Adipose tissue (tissue), 3 donors: ENCODE results near the gene FRS3. TPM values are rescaled to one million over a fixed set of nuclear protein-coding genes. Genes with fewer than 3 reads are reported as not detected.

Experiments
- H3K27ac ChIP-seq: one replicate; pipeline ENCODE4 v1.5.1; 2013; ENCODE audit warnings: low read depth, low read length
- WGBS, 3 donors: extraction: QIAGEN DNeasy Blood & Tissue Kit; methylation state at CpG; one replicate each; pipeline ENCODE4 v1.1.7; 2013; 5-methylcytosine and 5-hydroxymethylcytosine counted together
- polyA plus RNA-seq, 3 donors: library from polyadenylated mRNA; stranded (reverse); fragments of 200-250 nt; gene quantifications; one replicate each; pipeline ENCODE4 v1.2.3, GENCODE V29; 2013
- donor health status: healthy with polysubstance abuse.
- donor health status: Bipolar disorder and iron deficiency.
- donor health status: healthy.

Gene FRS3
- polyA plus RNA-seq, 3 donors: 2.7 to 6.9 (median 3.3) TPM

- no peak overlapping the region for H3K27ac ChIP-seq
- WGBS, 3 donors: 45 to 76% (median 49%) methylated on average over 13 of the region's 13 CpGs
Measured at GRCh38 chr6:41756354-41756753, 23.3 kb downstream of the FRS3 start.

- 59 to 80% (median 75%) methylated on average over 4 of the region's 4 CpGs for WGBS, 3 donors
- no peak overlapping the region for H3K27ac ChIP-seq
Measured at GRCh38 chr6:41755895-41756294, 23.8 kb downstream of the FRS3 start.

GRCh38 chr6:41750374-41750773, 29.3 kb downstream of the FRS3 start:
- H3K27ac ChIP-seq: no peak overlapping the region
- WGBS, 3 donors: 95 to 96% (median 96%) methylated on average over 3 of the region's 3 CpGs

GRCh38 chr6:41748542-41748941, 31.2 kb downstream of the FRS3 start:
- WGBS, 3 donors: 34 to 77% (median 71%) methylated on average over 3 of the region's 3 CpGs

GRCh38 chr6:41748102-41748477, 31.6 kb downstream of the FRS3 start:
- 90 to 97% (median 94%) methylated on average over 6 of the region's 6 CpGs for WGBS, 3 donors
- H3K27ac ChIP-seq: no peak overlapping the region

More at GRCh38 chr6:41748542-41748941, 31.2 kb downstream of the FRS3 start:
- H3K27ac ChIP-seq: no peak overlapping the region

- no peak within 1 kb of the TSS for H3K27ac ChIP-seq
- 58 to 91% (median 87%) methylated on average over 15 of the region's 15 CpGs for WGBS, 3 donors
Measured at GRCh38 chr6:41747256-41748101, 32.2 kb downstream of the FRS3 start, which contains the start of gene PGC. Gene PGC (minus strand): TSS chr6:41747397. CDS start chr6:41747334, 63 bp downstream.

GRCh38 chr6:41746107-41746506, 33.6 kb downstream of the FRS3 start:
- WGBS, 3 donors: 86 to 98% (median 93%) methylated on average over 10 of the region's 10 CpGs
- H3K27ac ChIP-seq: no peak overlapping the region

- H3K27ac ChIP-seq: no peak overlapping the region
- WGBS, 3 donors: 86 to 92% (median 88%) methylated on average over 7 of the region's 7 CpGs
Measured at GRCh38 chr6:41744236-41744787, 35.4 kb downstream of the FRS3 start.

- H3K27ac ChIP-seq: no peak overlapping the region
- WGBS, 3 donors: 85 to 92% (median 85%) methylated on average over 5 to 6 of the region's 6 CpGs
Measured at GRCh38 chr6:41743406-41744235, 36.1 kb downstream of the FRS3 start.

- H3K27ac ChIP-seq: no peak overlapping the region
- WGBS, 3 donors: 78 to 86% (median 79%) methylated on average over 18 to 20 of the region's 20 CpGs
Measured at GRCh38 chr6:41741625-41742490, 37.8 kb downstream of the FRS3 start.

- 80 to 87% (median 83%) methylated on average over 13 of the region's 13 CpGs for WGBS, 3 donors
Measured at GRCh38 chr6:41740366-41741162, 39.1 kb downstream of the FRS3 start.

GRCh38 chr6:41739041-41739440, 40.7 kb downstream of the FRS3 start:
- 79 to 85% (median 83%) methylated on average over 4 of the region's 4 CpGs for WGBS, 3 donors
- H3K27ac ChIP-seq: no peak overlapping the region

More at GRCh38 chr6:41740366-41741162, 39.1 kb downstream of the FRS3 start:
- no peak overlapping the region for H3K27ac ChIP-seq

GRCh38 chr6:41737591-41738130, 42.0 kb downstream of the FRS3 start:
- no peak overlapping the region for H3K27ac ChIP-seq
- WGBS, 3 donors: 90 to 93% (median 91%) methylated on average over 6 of the region's 6 CpGs

GRCh38 chr6:41736800-41737555, 42.7 kb downstream of the FRS3 start:
- H3K27ac ChIP-seq: no peak overlapping the region
- 79 to 91% (median 88%) methylated on average over 13 of the region's 13 CpGs for WGBS, 3 donors

- 71 to 84% (median 72%) methylated on average over 6 of the region's 6 CpGs for WGBS, 3 donors
- H3K27ac ChIP-seq: no peak overlapping the region
Measured at GRCh38 chr6:41736186-41736733, 43.4 kb downstream of the FRS3 start.
